ENCODE results near the gene ATP9B. TPM values are rescaled to one million over a fixed set of nuclear protein-coding genes. Genes with fewer than 3 reads are reported as not detected.

The ATP9B gene
- total RNA-seq, 1 experiment from 2014 or later, result 20.9 TPM

DNA sequence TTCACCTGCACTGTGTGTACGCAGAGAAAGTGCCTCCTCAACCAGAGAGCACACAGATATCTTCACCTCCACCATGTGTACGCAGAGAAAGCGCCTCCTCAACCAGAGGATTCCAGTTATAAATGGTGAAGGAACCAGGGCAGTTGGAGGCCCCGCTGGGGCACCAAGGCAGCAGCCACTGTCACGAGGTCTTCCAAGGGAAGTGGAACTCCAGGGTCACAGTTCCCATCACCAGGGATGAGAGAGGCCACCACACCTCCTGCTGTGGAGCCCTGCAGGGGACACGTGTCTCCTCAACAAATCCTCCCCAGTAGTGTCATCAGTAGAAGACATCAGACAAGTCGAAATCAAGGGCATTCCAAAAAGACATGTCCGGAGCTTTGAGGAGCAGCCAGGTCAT is 298.3 kb downstream of the ATP9B start:
- Mint-ChIP-seq H3K27ac (no peak overlapping the region), H3K36me3 (ENCODE audit: insufficient read depth in 1 of 3, low read depth in 3 of 3) (peaks cover 9 to 17% (median 16%) of the 10 kb centered on the region in 3 experiments), H3K27me3 (ENCODE audit: low read depth) (no peaks in the 10 kb centered on the region), H3K9me3 (peaks cover 0 to 3% of the 10 kb centered on the region in 2 experiments; a peak in 2 of 5 replicates), H3K4me1 (no peaks in the 10 kb centered on the region), H3K4me3 (no peak overlapping the region)
- Histone ChIP-seq H3K4ac (ENCODE audit: low read depth, low read length) (no peak overlapping the region), H3K56ac (ENCODE audit: insufficient read length, low read depth, low read length) (no peak overlapping the region), H3K23ac (ENCODE audit: insufficient read length, low read depth, low read length) (no peak overlapping the region), H2BK5ac (ENCODE audit: insufficient read length, low read length) (no peak overlapping the region), H3K4me2 (ENCODE audit: insufficient read depth, insufficient read length, low read length) (no peak overlapping the region), H4K8ac (replicated peaks; ENCODE audit: insufficient read length, low read depth, low read length) (no peak overlapping the region), H2BK120ac (ENCODE audit: low read depth, low read length, poor library complexity, severe bottlenecking) (no peak overlapping the region), H3K23me2 (ENCODE audit: insufficient read length, low read depth, low read length, poor library complexity, severe bottlenecking) (no peaks in the 10 kb centered on the region), H2BK15ac (ENCODE audit: low read depth, low read length) (no peak overlapping the region), H4K20me1 (ENCODE audit: control insufficient read depth, insufficient read depth, insufficient read length) (no peaks in the 10 kb centered on the region), H4K91ac (ENCODE audit: insufficient read length, low read depth, low read length) (no peak overlapping the region), H3K14ac (ENCODE audit: insufficient read depth, low read length) (no peak overlapping the region), H3T11ph (ENCODE audit: low read length) (no peak overlapping the region), H3K79me1 (ENCODE audit: insufficient read depth, low read depth, low read length, poor library complexity, severe bottlenecking) (no peaks in the 10 kb centered on the region), H3K27ac (ENCODE audit: insufficient read length, low read depth, low read length) (no peak overlapping the region), H3K79me2 (ENCODE audit: insufficient read depth, low read length) (no peaks in the 10 kb centered on the region), H2AFZ (ENCODE audit: low read length) (no peak overlapping the region), H3K18ac (ENCODE audit: insufficient read length, low read depth, low read length) (no peak overlapping the region), H3K4me1 (ENCODE audit: insufficient read depth, low read length) (no peaks in the 10 kb centered on the region), H3K9ac (ENCODE audit: extremely low read depth, insufficient read length, low read length) (no peak overlapping the region), H4K5ac (ENCODE audit: insufficient read length, low read depth, low read length) (no peak overlapping the region), H3K27me3 (ENCODE audit: insufficient read depth, low read length) (no peaks in the 10 kb centered on the region), H3K9me3 (ENCODE audit: control insufficient read depth, low read depth, low read length) (no peaks in the 10 kb centered on the region), H2BK12ac (ENCODE audit: insufficient read length, low read depth, low read length) (no peak overlapping the region), H2BK20ac (ENCODE audit: low read depth, low read length, poor library complexity, severe bottlenecking) (no peak overlapping the region), H2AK5ac (ENCODE audit: insufficient read length, low read length) (no peak overlapping the region)
- TF ChIP-seq, protein P1, sequence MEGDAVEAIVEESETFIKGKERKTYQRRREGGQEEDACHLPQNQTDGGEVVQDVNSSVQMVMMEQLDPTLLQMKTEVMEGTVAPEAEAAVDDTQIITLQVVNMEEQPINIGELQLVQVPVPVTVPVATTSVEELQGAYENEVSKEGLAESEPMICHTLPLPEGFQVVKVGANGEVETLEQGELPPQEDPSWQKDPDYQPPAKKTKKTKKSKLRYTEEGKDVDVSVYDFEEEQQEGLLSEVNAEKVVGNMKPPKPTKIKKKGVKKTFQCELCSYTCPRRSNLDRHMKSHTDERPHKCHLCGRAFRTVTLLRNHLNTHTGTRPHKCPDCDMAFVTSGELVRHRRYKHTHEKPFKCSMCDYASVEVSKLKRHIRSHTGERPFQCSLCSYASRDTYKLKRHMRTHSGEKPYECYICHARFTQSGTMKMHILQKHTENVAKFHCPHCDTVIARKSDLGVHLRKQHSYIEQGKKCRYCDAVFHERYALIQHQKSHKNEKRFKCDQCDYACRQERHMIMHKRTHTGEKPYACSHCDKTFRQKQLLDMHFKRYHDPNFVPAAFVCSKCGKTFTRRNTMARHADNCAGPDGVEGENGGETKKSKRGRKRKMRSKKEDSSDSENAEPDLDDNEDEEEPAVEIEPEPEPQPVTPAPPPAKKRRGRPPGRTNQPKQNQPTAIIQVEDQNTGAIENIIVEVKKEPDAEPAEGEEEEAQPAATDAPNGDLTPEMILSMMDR (conservative IDR thresholded peaks at IDR 0.05), result no peak
- no CpG with 5 or more reads among the region's 8 CpGs for WGBS (ENCODE audit: extremely low coverage, insufficient read length, low lambda C conversion rate)
- DNase-seq, result no peak
